Measurements from ENCODE around the gene DMD.

Gene DMD

GRCh38 chrX:32087663-32088062 is 1123.7 kb downstream of the DMD start:
- Histone ChIP-seq H3K79me2 (ENCODE audit: low read length) (no peaks in the 10 kb centered on the region), H3K4me2 (ENCODE audit: low read depth, low read length) (no peak overlapping the region)

GRCh38 chrX:32084757-32085156 is 1126.6 kb downstream of the DMD start:
- H3K9ac ChIP-seq (ENCODE audit: low read length) = no peak overlapping the region
- no peak for TF ChIP-seq CTCF (IDR thresholded peaks at IDR 0.05; ENCODE audit: low read length)
- TF ChIP-seq EZH2phosphoT487 (IDR thresholded peaks at IDR 0.05; ENCODE audit: low read length) = no peak
- TF ChIP-seq EZH2 (optimal IDR thresholded peaks at IDR 0.05; ENCODE audit: low read depth, low read length) = no peak
- no peak overlapping the region for H3K4me3 ChIP-seq (ENCODE audit: low read length)
- H3K79me2 ChIP-seq (ENCODE audit: low read length) = no peaks in the 10 kb centered on the region
- no peak overlapping the region for H2AFZ ChIP-seq (ENCODE audit: low read length)
- no peak overlapping the region for H3K27ac ChIP-seq (ENCODE audit: low read length)
- no peaks in the 10 kb centered on the region for H3F3A ChIP-seq (ENCODE audit: insufficient read depth, low read length)
- no peaks in the 10 kb centered on the region for H3K36me3 ChIP-seq (replicated peaks; ENCODE audit: insufficient read depth, low read length)
- no peak overlapping the region for H3K4me2 ChIP-seq (ENCODE audit: low read depth, low read length)
- H4K20me1 ChIP-seq (ENCODE audit: insufficient read depth, low read length) = no peaks in the 10 kb centered on the region
- no peaks in the 10 kb centered on the region for H3K4me1 ChIP-seq (ENCODE audit: low read length)
- H3K9me2 ChIP-seq (replicated peaks; ENCODE audit: insufficient read depth, low read length) = no peaks in the 10 kb centered on the region
- DNase-seq = no peak
- H3K27me3 ChIP-seq (replicated peaks; ENCODE audit: insufficient read depth, low read length) = no peaks in the 10 kb centered on the region
- H3K9me3 ChIP-seq (replicated peaks; ENCODE audit: insufficient read depth, low read length) = no peaks in the 10 kb centered on the region

More at GRCh38 chrX:32087663-32088062, 1123.7 kb downstream of the DMD start:
- H3K27me3 ChIP-seq (replicated peaks; ENCODE audit: insufficient read depth, low read length) = no peaks in the 10 kb centered on the region
- no peak overlapping the region for H3K4me3 ChIP-seq (ENCODE audit: low read length)
- H3K9me2 ChIP-seq (replicated peaks; ENCODE audit: insufficient read depth, low read length) = no peaks in the 10 kb centered on the region
- DNase-seq = no peak
- no peak for TF ChIP-seq EZH2phosphoT487 (IDR thresholded peaks at IDR 0.05; ENCODE audit: low read length)
- no peak for TF ChIP-seq EZH2 (optimal IDR thresholded peaks at IDR 0.05; ENCODE audit: low read depth, low read length)
- TF ChIP-seq CTCF (IDR thresholded peaks at IDR 0.05; ENCODE audit: low read length) = no peak
- H3K36me3 ChIP-seq (replicated peaks; ENCODE audit: insufficient read depth, low read length) = no peaks in the 10 kb centered on the region
- H2AFZ ChIP-seq (ENCODE audit: low read length) = no peak overlapping the region
- no peaks in the 10 kb centered on the region for H3K9me3 ChIP-seq (replicated peaks; ENCODE audit: insufficient read depth, low read length)
- H3K4me1 ChIP-seq (ENCODE audit: low read length) = no peaks in the 10 kb centered on the region
- H3F3A ChIP-seq (ENCODE audit: insufficient read depth, low read length) = no peaks in the 10 kb centered on the region
- no peaks in the 10 kb centered on the region for H4K20me1 ChIP-seq (ENCODE audit: insufficient read depth, low read length)
- no peak overlapping the region for H3K27ac ChIP-seq (ENCODE audit: low read length)
- H3K9ac ChIP-seq (ENCODE audit: low read length) = no peak overlapping the region

- no peaks in the 10 kb centered on the region for H3K36me3 ChIP-seq (replicated peaks; ENCODE audit: insufficient read depth, low read length)
- no peaks in the 10 kb centered on the region for H3K79me2 ChIP-seq (ENCODE audit: low read length)
- no peak for DNase-seq
- no peak overlapping the region for H3K4me3 ChIP-seq (ENCODE audit: low read length)
- H2AFZ ChIP-seq (ENCODE audit: low read length) = no peak overlapping the region
- TF ChIP-seq EZH2phosphoT487 (IDR thresholded peaks at IDR 0.05; ENCODE audit: low read length) = no peak
- no peak for TF ChIP-seq EZH2 (optimal IDR thresholded peaks at IDR 0.05; ENCODE audit: low read depth, low read length)
- TF ChIP-seq CTCF (IDR thresholded peaks at IDR 0.05; ENCODE audit: low read length) = no peak
- no peaks in the 10 kb centered on the region for H3F3A ChIP-seq (ENCODE audit: insufficient read depth, low read length)
- no peaks in the 10 kb centered on the region for H3K27me3 ChIP-seq (replicated peaks; ENCODE audit: insufficient read depth, low read length)
- H3K4me2 ChIP-seq (ENCODE audit: low read depth, low read length) = no peak overlapping the region
- no peak overlapping the region for H3K9ac ChIP-seq (ENCODE audit: low read length)
- H3K4me1 ChIP-seq (ENCODE audit: low read length) = no peaks in the 10 kb centered on the region
- H3K9me2 ChIP-seq (replicated peaks; ENCODE audit: insufficient read depth, low read length) = no peaks in the 10 kb centered on the region
- no peaks in the 10 kb centered on the region for H3K9me3 ChIP-seq (replicated peaks; ENCODE audit: insufficient read depth, low read length)
- H3K27ac ChIP-seq (ENCODE audit: low read length) = no peak overlapping the region
- no peaks in the 10 kb centered on the region for H4K20me1 ChIP-seq (ENCODE audit: insufficient read depth, low read length)
These were observed 1163.1 kb downstream of the DMD start for GRCh38 chrX:32048285-32048684.

Measured in MM.1S (cell line).